OCI-LY1 (cell line): ENCODE data around the gene RBP3.

ENCODE experiments used
- H2AFZ ChIP-seq: fragments of 200-600 bp; sonication (generic), shearing (Covaris generic); 2 replicates; pipeline ENCODE4 v1.6.0; 2014; ENCODE audit warnings: antibody characterized with exemption, mild to moderate bottlenecking, low read length
- H3F3A ChIP-seq: fragments of 200-600 bp; sonication (generic), shearing (Covaris generic); 2 replicates; pipeline ENCODE4 v1.6.0; 2014; ENCODE audit warnings: mild to moderate bottlenecking, antibody characterized with exemption, low read length, moderate library complexity; ENCODE audit not compliant: insufficient read depth
- H3K27ac ChIP-seq: fragments of 200-600 bp; sonication (generic); 2 replicates; pipeline ENCODE4 v1.5.1; 2014; ENCODE audit warnings: low read length, mixed run types, mild to moderate bottlenecking, low read depth; ENCODE audit not compliant: poor library complexity, severe bottlenecking
- H3K27me3 ChIP-seq: fragments of 200-600 bp; sonication (generic); 2 replicates; pipeline ENCODE4 v1.6.0; 2014; ENCODE audit warnings: antibody characterized with exemption, mild to moderate bottlenecking, low read length, moderate library complexity; ENCODE audit not compliant: insufficient read depth
- H3K36me3 ChIP-seq: fragments of 200-600 bp; sonication (generic); 2 replicates; pipeline ENCODE4 v1.6.1; 2014; ENCODE audit warnings: mild to moderate bottlenecking, antibody characterized with exemption, low read length, moderate library complexity, mixed read lengths; ENCODE audit not compliant: insufficient read depth
- H3K4me1 ChIP-seq: fragments of 200-600 bp; sonication (generic); 2 replicates; pipeline ENCODE4 v1.5.1; 2014; ENCODE audit warnings: mild to moderate bottlenecking, low read length, moderate library complexity; ENCODE audit not compliant: insufficient read depth, severe bottlenecking
- H3K4me2 ChIP-seq: fragments of 200-600 bp; sonication (generic), shearing (Covaris generic); 2 replicates; pipeline ENCODE4 v1.6.1; 2014; ENCODE audit warnings: low read length
- H3K4me3 ChIP-seq: fragments of 200-600 bp; sonication (generic); 2 replicates; pipeline ENCODE4 v1.5.1; 2014; ENCODE audit warnings: low read length, low read depth, mild to moderate bottlenecking, mixed read lengths; ENCODE audit not compliant: poor library complexity, severe bottlenecking
- H3K79me2 ChIP-seq: fragments of 200-600 bp; shearing (Covaris generic); 2 replicates; pipeline ENCODE4 v1.6.1; 2016; ENCODE audit warnings: mixed run types, low read length, mixed read lengths; ENCODE audit not compliant: insufficient read depth
- H3K9ac ChIP-seq: fragments of 200-600 bp; sonication (generic), shearing (Covaris generic); 2 replicates; pipeline ENCODE4 v1.6.1; 2014; ENCODE audit warnings: mild to moderate bottlenecking, low read length, mixed read lengths
- H3K9me2 ChIP-seq: fragments of 200-600 bp; sonication (generic), shearing (Covaris generic); 2 replicates; pipeline ENCODE4 v1.6.1; 2014; ENCODE audit warnings: low read depth, mild to moderate bottlenecking, low read length, mixed read lengths
- H3K9me3 ChIP-seq: fragments of 200-600 bp; shearing (Covaris generic); 2 replicates; pipeline ENCODE4 v1.6.1; 2014; ENCODE audit warnings: low read length, mixed read lengths
- H4K20me1 ChIP-seq: fragments of 200-600 bp; sonication (generic), shearing (Covaris generic); 2 replicates; pipeline ENCODE4 v1.6.0; 2016; ENCODE audit warnings: mild to moderate bottlenecking, low read length; ENCODE audit not compliant: insufficient read depth
- EZH2 ChIP-seq: fragments of 200-600 bp; sonication (generic), shearing (Covaris generic); IDR thresholded peaks from 2 replicates; pipeline ENCODE4 v1.8.0; 2017; ENCODE audit warnings: borderline replicate concordance, mixed run types, mild to moderate bottlenecking, antibody characterized with exemption, low read length, moderate library complexity, mixed read lengths
- TF ChIP-seq, protein P1 (sequence below): fragments of 200-600 bp; sonication (generic), shearing (Covaris generic); IDR thresholded peaks from 2 replicates; pipeline ENCODE4 v1.5.1; 2017; ENCODE audit warnings: mild to moderate bottlenecking, antibody characterized with exemption, low read length, moderate library complexity, mixed read lengths

The RBP3 gene

DNA sequence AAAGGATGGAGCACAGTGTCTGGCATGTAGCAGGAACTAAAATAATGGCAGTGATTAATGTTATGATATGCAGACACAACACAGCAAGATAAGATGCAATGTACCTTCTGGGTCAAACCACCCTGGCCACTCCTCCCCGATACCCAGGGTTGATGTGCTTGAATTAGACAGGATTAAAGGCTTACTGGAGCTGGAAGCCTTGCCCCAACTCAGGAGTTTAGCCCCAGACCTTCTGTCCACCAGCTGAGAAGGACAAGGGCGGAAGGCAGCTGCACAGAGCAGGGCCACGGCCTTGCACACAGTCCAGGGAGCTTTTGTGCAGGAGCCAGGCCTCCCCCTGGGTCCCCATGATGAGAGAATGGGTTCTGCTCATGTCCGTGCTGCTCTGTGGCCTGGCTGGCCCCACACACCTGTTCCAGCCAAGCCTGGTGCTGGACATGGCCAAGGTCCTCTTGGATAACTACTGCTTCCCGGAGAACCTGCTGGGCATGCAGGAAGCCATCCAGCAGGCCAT lies at the start of gene RBP3:
TSS of gene RBP3 (plus strand) at position 226 of the 514 bp plus-strand sequence. CDS start at position 348, 122 bp downstream.
- Histone ChIP-seq H3K9me2 (no peaks in the 10 kb centered on the region), H4K20me1 (no peaks in the 10 kb centered on the region), H3K27ac (no peak within 1 kb of the TSS), H3K79me2 (no peaks in the 10 kb centered on the region), H3K9me3 (no peaks in the 10 kb centered on the region), H3F3A (no peaks in the 10 kb centered on the region), H3K4me3 (no peak within 1 kb of the TSS), H2AFZ (no peak within 1 kb of the TSS), H3K36me3 (no peaks in the 10 kb centered on the region), H3K4me2 (no peak within 1 kb of the TSS), H3K4me1 (no peaks in the 10 kb centered on the region), H3K27me3 (no peaks in the 10 kb centered on the region), H3K9ac (no peak within 1 kb of the TSS)
- no peak for TF ChIP-seq EZH2

DNA sequence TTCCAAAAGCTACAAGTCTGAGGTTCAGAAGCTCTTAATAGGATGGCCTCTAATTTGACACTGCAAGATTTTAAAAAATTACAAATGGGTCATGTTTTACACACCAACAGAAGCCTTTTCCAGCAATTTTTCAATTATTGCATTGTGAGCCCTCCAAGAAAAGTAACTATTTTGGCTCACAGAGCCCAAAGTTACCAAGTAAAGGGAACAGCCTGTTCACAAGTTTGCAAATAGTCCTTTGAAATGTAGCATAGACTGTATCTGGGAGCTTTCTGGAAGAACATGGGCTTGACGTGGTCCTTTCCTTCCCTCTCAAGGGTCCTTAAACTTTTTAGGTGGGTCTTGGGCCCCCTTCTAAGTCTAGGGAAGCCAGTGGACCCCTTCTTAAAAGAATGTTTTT lies 49.4 kb upstream of the RBP3 start:
- H3K36me3 ChIP-seq, result no peaks in the 10 kb centered on the region
- no peak overlapping the region for H3K4me2 ChIP-seq
- no peaks in the 10 kb centered on the region for H4K20me1 ChIP-seq
- H3K27ac ChIP-seq, result no peak overlapping the region
- no peaks in the 10 kb centered on the region for H3K9me2 ChIP-seq
- H3K9ac ChIP-seq, result no peak overlapping the region
- 0 out of 2 replicates have a peak, but pooled peaks cover 5% of the 10 kb centered on the region for H3K27me3 ChIP-seq
- no peaks in the 10 kb centered on the region for H3F3A ChIP-seq
- no peak for TF ChIP-seq EZH2
- TF ChIP-seq, protein P1, sequence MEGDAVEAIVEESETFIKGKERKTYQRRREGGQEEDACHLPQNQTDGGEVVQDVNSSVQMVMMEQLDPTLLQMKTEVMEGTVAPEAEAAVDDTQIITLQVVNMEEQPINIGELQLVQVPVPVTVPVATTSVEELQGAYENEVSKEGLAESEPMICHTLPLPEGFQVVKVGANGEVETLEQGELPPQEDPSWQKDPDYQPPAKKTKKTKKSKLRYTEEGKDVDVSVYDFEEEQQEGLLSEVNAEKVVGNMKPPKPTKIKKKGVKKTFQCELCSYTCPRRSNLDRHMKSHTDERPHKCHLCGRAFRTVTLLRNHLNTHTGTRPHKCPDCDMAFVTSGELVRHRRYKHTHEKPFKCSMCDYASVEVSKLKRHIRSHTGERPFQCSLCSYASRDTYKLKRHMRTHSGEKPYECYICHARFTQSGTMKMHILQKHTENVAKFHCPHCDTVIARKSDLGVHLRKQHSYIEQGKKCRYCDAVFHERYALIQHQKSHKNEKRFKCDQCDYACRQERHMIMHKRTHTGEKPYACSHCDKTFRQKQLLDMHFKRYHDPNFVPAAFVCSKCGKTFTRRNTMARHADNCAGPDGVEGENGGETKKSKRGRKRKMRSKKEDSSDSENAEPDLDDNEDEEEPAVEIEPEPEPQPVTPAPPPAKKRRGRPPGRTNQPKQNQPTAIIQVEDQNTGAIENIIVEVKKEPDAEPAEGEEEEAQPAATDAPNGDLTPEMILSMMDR, result no peak
- H3K4me1 ChIP-seq, result no peaks in the 10 kb centered on the region
- H3K4me3 ChIP-seq, result no peak overlapping the region
- no peaks in the 10 kb centered on the region for H3K79me2 ChIP-seq
- H2AFZ ChIP-seq, result no peak overlapping the region
- H3K9me3 ChIP-seq, result no peaks in the 10 kb centered on the region

DNA sequence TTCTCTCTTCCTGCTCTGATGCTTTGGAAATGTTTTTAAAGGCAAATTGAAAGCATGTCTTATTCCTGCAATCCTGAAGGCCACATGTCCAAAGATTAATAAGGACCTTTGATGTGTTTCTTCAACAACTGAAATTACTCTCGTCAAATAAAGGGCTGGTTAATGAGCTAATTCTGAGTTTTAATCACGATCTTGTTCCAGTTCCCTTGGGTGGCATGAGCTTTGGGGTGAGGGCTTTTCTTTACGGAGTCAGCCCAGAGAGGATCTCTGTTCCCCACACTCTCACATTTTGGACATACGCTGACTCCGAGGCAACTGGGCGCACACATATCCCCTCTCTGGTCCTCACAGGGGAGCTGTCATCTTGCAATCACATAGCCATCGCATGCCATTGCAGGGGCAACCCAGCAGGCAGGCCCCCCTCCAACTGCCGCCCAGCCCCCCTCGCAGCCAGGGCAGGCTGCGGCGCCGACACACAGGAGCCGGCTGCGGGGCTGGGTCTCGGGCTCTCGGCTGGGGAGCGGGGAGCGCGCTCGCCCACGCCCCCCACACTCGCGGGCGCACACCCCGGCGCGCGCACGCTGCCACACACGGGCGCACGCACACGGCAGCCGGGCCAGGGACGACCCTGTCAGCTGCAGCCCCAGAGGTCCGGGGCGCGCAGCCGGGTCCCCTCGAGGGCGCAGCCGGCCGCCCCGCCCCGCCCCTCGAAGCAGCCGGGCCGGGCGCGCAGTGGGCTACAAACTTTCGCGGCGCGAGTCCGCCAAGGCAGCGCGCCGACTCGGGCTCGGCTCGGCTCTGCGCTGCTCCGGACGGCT lies 48.3 kb upstream of the RBP3 start, which contains the start of gene GDF10:
TSS of gene GDF10 (plus strand) at position 587 of the 818 bp plus-strand sequence. CDS start 455 bp downstream, outside the sequence.
- no peaks in the 10 kb centered on the region for H3K79me2 ChIP-seq
- 0 out of 2 replicates have a peak, but pooled peaks cover 1% of the 10 kb centered on the region for H3K27me3 ChIP-seq
- H3K4me2 ChIP-seq, result no peak within 1 kb of the TSS
- H3K9ac ChIP-seq, result no peak within 1 kb of the TSS
- no peaks in the 10 kb centered on the region for H4K20me1 ChIP-seq
- H3K4me3 ChIP-seq, result no peak within 1 kb of the TSS
- H2AFZ ChIP-seq, result no peak within 1 kb of the TSS
- no peak within 1 kb of the TSS for H3K27ac ChIP-seq
- H3K9me2 ChIP-seq, result no peaks in the 10 kb centered on the region
- no peaks in the 10 kb centered on the region for H3F3A ChIP-seq
- H3K9me3 ChIP-seq, result no peaks in the 10 kb centered on the region
- TF ChIP-seq, protein P1, result no peak
- TF ChIP-seq EZH2, result no peak
- no peaks in the 10 kb centered on the region for H3K4me1 ChIP-seq
- H3K36me3 ChIP-seq, result no peaks in the 10 kb centered on the region
